A549 (cell line): Measurements from ENCODE around the gene ALG12.

ENCODE experiments used
- SMC3 ChIP-seq: fragments of >200 bp; sonication (Bioruptor Twin); formaldehyde crosslinking; IDR thresholded peaks from 3 replicates; pipeline ENCODE4 v1.6.1; 2018; ENCODE audit warnings: inconsistent platforms
- TF ChIP-seq, protein P1 (sequence below): fragments of >200 bp; sonication (Bioruptor Twin); formaldehyde crosslinking; IDR thresholded peaks from 3 replicates; pipeline ENCODE4 v1.5.1; 2016

DNA sequence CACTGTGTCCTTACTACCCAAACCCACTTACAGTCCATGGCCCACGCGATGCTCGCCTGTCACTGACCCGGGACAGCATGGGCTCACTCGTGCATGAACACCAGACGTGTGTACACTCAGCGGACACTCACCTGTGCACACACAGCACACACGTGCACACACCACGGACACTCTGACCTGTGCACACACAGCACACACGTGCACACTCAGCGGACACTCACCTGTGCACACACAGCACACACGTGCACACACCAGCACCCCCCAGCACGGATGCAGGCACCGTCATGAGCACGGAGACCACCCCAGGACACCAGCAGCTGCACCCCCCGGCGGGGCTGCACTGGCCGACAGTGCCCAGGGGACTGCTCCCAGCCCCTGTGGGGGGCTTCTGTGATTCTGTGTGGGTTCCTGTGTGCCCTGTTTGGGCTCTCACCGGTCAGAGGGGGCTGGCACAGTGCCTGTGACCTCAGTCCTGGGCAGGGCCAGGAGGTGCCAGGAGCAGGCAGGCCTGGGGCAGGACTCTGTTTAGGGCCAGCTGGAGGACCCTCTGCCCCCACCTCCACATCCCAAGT, 20.4 kb upstream of the ALG12 start:
- no peak for TF ChIP-seq SMC3
- TF ChIP-seq, protein P1, sequence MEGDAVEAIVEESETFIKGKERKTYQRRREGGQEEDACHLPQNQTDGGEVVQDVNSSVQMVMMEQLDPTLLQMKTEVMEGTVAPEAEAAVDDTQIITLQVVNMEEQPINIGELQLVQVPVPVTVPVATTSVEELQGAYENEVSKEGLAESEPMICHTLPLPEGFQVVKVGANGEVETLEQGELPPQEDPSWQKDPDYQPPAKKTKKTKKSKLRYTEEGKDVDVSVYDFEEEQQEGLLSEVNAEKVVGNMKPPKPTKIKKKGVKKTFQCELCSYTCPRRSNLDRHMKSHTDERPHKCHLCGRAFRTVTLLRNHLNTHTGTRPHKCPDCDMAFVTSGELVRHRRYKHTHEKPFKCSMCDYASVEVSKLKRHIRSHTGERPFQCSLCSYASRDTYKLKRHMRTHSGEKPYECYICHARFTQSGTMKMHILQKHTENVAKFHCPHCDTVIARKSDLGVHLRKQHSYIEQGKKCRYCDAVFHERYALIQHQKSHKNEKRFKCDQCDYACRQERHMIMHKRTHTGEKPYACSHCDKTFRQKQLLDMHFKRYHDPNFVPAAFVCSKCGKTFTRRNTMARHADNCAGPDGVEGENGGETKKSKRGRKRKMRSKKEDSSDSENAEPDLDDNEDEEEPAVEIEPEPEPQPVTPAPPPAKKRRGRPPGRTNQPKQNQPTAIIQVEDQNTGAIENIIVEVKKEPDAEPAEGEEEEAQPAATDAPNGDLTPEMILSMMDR = no peak
